GM23248 (cell line): ENCODE data around the gene ATRAID. TPM values are rescaled to one million over a fixed set of nuclear protein-coding genes. Genes with fewer than 3 reads are reported as not detected.

Experiments used
- DNase-seq: peaks from one replicate; pipeline ENCODE4 v3.0.0-alpha.2; 2015
- H2AFZ ChIP-seq: fragments of 200-600 bp; sonication (generic); 2 replicates; pipeline ENCODE4 v1.6.1; 2016; ENCODE audit warnings: antibody characterized with exemption
- H3F3A ChIP-seq: fragments of 200-600 bp; sonication (generic); 2 replicates; pipeline ENCODE4 v1.6.1; 2016; ENCODE audit warnings: mild to moderate bottlenecking, antibody characterized with exemption, mixed run types; ENCODE audit not compliant: insufficient read depth
- H3K27ac ChIP-seq: fragments of 200-600 bp; sonication (generic); 2 replicates; pipeline ENCODE4 v1.5.1; 2016; ENCODE audit warnings: mild to moderate bottlenecking
- H3K27me3 ChIP-seq: fragments of 200-600 bp; sonication (generic); replicated peaks from 2 replicates; pipeline ENCODE4 v1.6.1; 2016; ENCODE audit warnings: mild to moderate bottlenecking; ENCODE audit not compliant: insufficient read depth
- H3K36me3 ChIP-seq: fragments of 200-600 bp; sonication (generic); 2 replicates; pipeline ENCODE4 v1.6.1; 2016; ENCODE audit warnings: low read depth, mild to moderate bottlenecking
- H3K4me1 ChIP-seq: fragments of 200-600 bp; sonication (generic); 2 replicates; pipeline ENCODE4 v1.6.1; 2016; ENCODE audit warnings: mild to moderate bottlenecking; ENCODE audit not compliant: insufficient read depth
- H3K4me2 ChIP-seq: fragments of 200-600 bp; sonication (generic); one replicate; pipeline ENCODE4 v1.6.1; 2016; ENCODE audit warnings: mild to moderate bottlenecking; ENCODE audit not compliant: unreplicated experiment
- H3K4me3 ChIP-seq: fragments of 200-600 bp; sonication (generic); 2 replicates; pipeline ENCODE4 v1.5.1; 2016; ENCODE audit warnings: mild to moderate bottlenecking
- H3K79me2 ChIP-seq: fragments of 200-600 bp; sonication (generic); 2 replicates; pipeline ENCODE4 v1.6.1; 2016; ENCODE audit warnings: mild to moderate bottlenecking; ENCODE audit not compliant: insufficient read depth
- H3K9ac ChIP-seq: fragments of 200-600 bp; sonication (generic); 2 replicates; pipeline ENCODE4 v1.6.1; 2016; ENCODE audit warnings: mild to moderate bottlenecking
- H3K9me2 ChIP-seq: fragments of 200-600 bp; sonication (generic); 2 replicates; pipeline ENCODE4 v1.6.1; 2016; ENCODE audit warnings: mixed run types, mild to moderate bottlenecking, moderate library complexity; ENCODE audit not compliant: insufficient read depth
- H3K9me3 ChIP-seq: fragments of 200-600 bp; sonication (generic); one replicate; pipeline ENCODE4 v1.6.1; 2017; ENCODE audit warnings: low read depth
- H4K20me1 ChIP-seq: fragments of 200-600 bp; sonication (generic); 2 replicates; pipeline ENCODE4 v1.6.0; 2016; ENCODE audit not compliant: insufficient read depth
- EZH2 ChIP-seq: fragments of 200-600 bp; sonication (generic); IDR thresholded peaks from 2 replicates; pipeline ENCODE4 v1.6.1; 2018; ENCODE audit warnings: antibody characterized with exemption, mild to moderate bottlenecking; ENCODE audit not compliant: insufficient read depth, poor library complexity, severe bottlenecking
- EZH2phosphoT487 ChIP-seq: fragments of 200-600 bp; sonication (generic); IDR thresholded peaks from 2 replicates; pipeline ENCODE4 v1.6.1; 2018; ENCODE audit warnings: antibody characterized with exemption, moderate library complexity, mild to moderate bottlenecking, low read depth; ENCODE audit not compliant: insufficient read depth
- WGBS, 2 experiments: methylation state at CpG; one replicate each; pipeline ENCODE4 v1.1.6; 2015 to 2017; ENCODE audit warnings: low lambda C conversion rate in 2 of 2, low coverage in 1 of 2; ENCODE audit errors: missing lambda C conversion rate in 2 of 2; 5-methylcytosine and 5-hydroxymethylcytosine counted together
- in situ Hi-C: fragments of 300-500 bp; cut with MboI; formaldehyde crosslinking; loops from 2 replicates; pipeline ENCODE4 v1.15.0; 2020
- polyA plus RNA-seq: library from polyadenylated mRNA; unstranded; fragments of >200 nt; fragmentation: Nextera tagmentation; extraction: Ambion mirVana; gene quantifications from 2 replicates; pipeline ENCODE4 v1.2.1, GENCODE V29; 2016
- total RNA-seq: library from RNA; depleted of rRNA; stranded (reverse); fragments of >200 nt; shearing (Covaris generic); gene quantifications from 2 replicates; pipeline ENCODE4 v1.2.3, GENCODE V29; 2014

Gene ATRAID
- total and polyA plus RNA-seq, 2 experiments from 2014 or later, result 214 to 304 TPM

- H4K20me1 ChIP-seq, result no peaks in the 10 kb centered on the region
- H3K4me3 ChIP-seq, result no peak overlapping the region
- in situ Hi-C loops, result no loop called here
- no peaks in the 10 kb centered on the region for H3K9me2 ChIP-seq
- H3K27ac ChIP-seq, result no peak overlapping the region
- peaks cover 24% of the 10 kb centered on the region for H3K79me2 ChIP-seq
- 0 out of 2 replicates have a peak, but pooled peaks cover 3% of the 10 kb centered on the region for H3K4me1 ChIP-seq
- H2AFZ ChIP-seq, result no peak overlapping the region
- no peaks in the 10 kb centered on the region for H3F3A ChIP-seq
- no peak for DNase-seq
- H3K36me3 ChIP-seq, result peaks cover 20% of the 10 kb centered on the region
- WGBS, 2 experiments, result 96 to 97% methylated on average over 7 of the region's 7 CpGs
- H3K4me2 ChIP-seq, result no peak overlapping the region
- TF ChIP-seq EZH2 (no peak), EZH2phosphoT487 (no peak)
- H3K9me3 ChIP-seq, result no peaks in the 10 kb centered on the region
- no peaks in the 10 kb centered on the region for H3K27me3 ChIP-seq
- no peak overlapping the region for H3K9ac ChIP-seq
Measured at GRCh38 chr2:27220091-27220490, 8.2 kb downstream of the ATRAID start.

- Histone ChIP-seq H3F3A (no peaks in the 10 kb centered on the region), H4K20me1 (no peaks in the 10 kb centered on the region), H3K27ac (no peak overlapping the region), H3K79me2 (peaks cover 24% of the 10 kb centered on the region), H3K4me1 (0 out of 2 replicates have a peak, but pooled peaks cover 3% of the 10 kb centered on the region), H3K9me3 (no peaks in the 10 kb centered on the region), H3K36me3 (peaks cover 24% of the 10 kb centered on the region), H3K9me2 (no peaks in the 10 kb centered on the region), H2AFZ (no peak overlapping the region), H3K9ac (no peak overlapping the region), H3K27me3 (no peaks in the 10 kb centered on the region), H3K4me2 (no peak overlapping the region), H3K4me3 (no peak overlapping the region)
- in situ Hi-C loops, result no loop called here
- TF ChIP-seq EZH2 (no peak), EZH2phosphoT487 (no peak)
- 98 to 99% methylated on average over 3 of the region's 3 CpGs for WGBS, 2 experiments
- no peak for DNase-seq
Measured at GRCh38 chr2:27221166-27221565, 9.3 kb downstream of the ATRAID start.

DNA sequence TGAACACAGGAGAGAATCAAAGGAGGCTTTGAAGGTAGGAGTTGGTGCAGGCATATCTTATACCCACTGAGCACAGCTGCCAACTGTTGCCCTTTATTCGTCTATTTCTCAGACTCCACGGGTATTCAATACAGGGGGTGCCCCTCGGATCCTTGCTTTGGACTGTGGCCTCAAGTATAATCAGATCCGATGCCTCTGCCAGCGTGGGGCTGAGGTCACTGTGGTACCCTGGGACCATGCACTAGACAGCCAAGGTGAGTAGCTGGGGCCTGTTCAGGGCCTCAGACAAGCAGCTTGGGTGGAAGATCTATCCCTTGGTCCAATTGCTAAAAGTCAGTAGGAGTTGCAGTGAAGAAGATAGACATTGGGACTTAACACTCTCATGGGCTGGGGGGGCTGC, 10.6 kb downstream of the ATRAID start:
- Histone ChIP-seq H3K4me2 (no peak overlapping the region), H3K4me3 (no peak overlapping the region), H3K9me2 (no peaks in the 10 kb centered on the region), H3K36me3 (peaks cover 31% of the 10 kb centered on the region), H3F3A (no peaks in the 10 kb centered on the region), H2AFZ (no peak overlapping the region), H3K4me1 (no peaks in the 10 kb centered on the region), H3K79me2 (peaks cover 24% of the 10 kb centered on the region), H3K27ac (no peak overlapping the region), H3K9ac (no peak overlapping the region), H3K27me3 (no peaks in the 10 kb centered on the region), H4K20me1 (no peaks in the 10 kb centered on the region), H3K9me3 (no peaks in the 10 kb centered on the region)
- TF ChIP-seq EZH2phosphoT487 (no peak), EZH2 (no peak)
- in situ Hi-C loops, result no loop called here
- no peak for DNase-seq
- WGBS, 2 experiments, result 96 to 99% methylated on average over 5 of the region's 5 CpGs

- Histone ChIP-seq H3K4me1 (no peaks in the 10 kb centered on the region), H3K9ac (no peak overlapping the region), H4K20me1 (no peaks in the 10 kb centered on the region), H3K9me2 (no peaks in the 10 kb centered on the region), H3K4me3 (no peak overlapping the region), H3K36me3 (peaks cover 39% of the 10 kb centered on the region), H3K4me2 (no peak overlapping the region), H3F3A (no peaks in the 10 kb centered on the region), H3K9me3 (no peaks in the 10 kb centered on the region), H3K79me2 (peaks cover 15% of the 10 kb centered on the region), H2AFZ (no peak overlapping the region), H3K27ac (no peak overlapping the region), H3K27me3 (no peaks in the 10 kb centered on the region)
- TF ChIP-seq EZH2phosphoT487 (no peak), EZH2 (no peak)
- DNase-seq, result no peak
- in situ Hi-C loops, result no loop called here
- WGBS, 2 experiments, result 93 to 94% methylated on average over 6 of the region's 6 CpGs
Measured at GRCh38 chr2:27223416-27223815, 11.6 kb downstream of the ATRAID start.

DNA sequence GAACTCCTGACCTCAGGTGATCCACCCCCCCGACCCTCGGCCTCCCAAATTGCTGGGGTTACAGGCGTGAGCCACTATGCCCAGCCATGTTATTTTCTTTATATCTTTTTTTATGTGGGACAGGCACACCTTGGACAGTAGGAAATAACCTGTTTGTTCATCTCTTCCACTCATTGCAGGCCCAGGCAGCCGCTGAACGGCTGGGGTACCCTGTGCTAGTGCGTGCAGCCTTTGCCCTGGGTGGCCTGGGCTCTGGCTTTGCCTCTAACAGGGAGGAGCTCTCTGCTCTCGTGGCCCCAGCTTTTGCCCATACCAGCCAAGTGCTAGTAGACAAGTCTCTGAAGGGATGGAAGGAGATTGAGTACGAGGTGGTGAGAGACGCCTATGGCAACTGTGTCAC, 13.7 kb downstream of the ATRAID start:
- H3K4me2 ChIP-seq, result no peak overlapping the region
- H3K27ac ChIP-seq, result no peak overlapping the region
- peaks cover 50% of the 10 kb centered on the region for H3K36me3 ChIP-seq
- H3K79me2 ChIP-seq, result no peaks in the 10 kb centered on the region; the same call in 1 of the 2 replicates
- no peak overlapping the region for H2AFZ ChIP-seq
- no peaks in the 10 kb centered on the region for H4K20me1 ChIP-seq
- H3K4me1 ChIP-seq, result no peaks in the 10 kb centered on the region
- no peak overlapping the region for H3K4me3 ChIP-seq
- no peak overlapping the region for H3K9ac ChIP-seq
- no peak for DNase-seq
- 84 to 88% methylated on average over 9 of the region's 9 CpGs for WGBS, 2 experiments
- no peaks in the 10 kb centered on the region for H3K9me2 ChIP-seq
- in situ Hi-C loops, result no loop called here
- no peaks in the 10 kb centered on the region for H3F3A ChIP-seq
- H3K9me3 ChIP-seq, result no peaks in the 10 kb centered on the region
- TF ChIP-seq EZH2 (no peak), EZH2phosphoT487 (no peak)
- H3K27me3 ChIP-seq, result no peaks in the 10 kb centered on the region
